HG02588 (cell line): ENCODE results near the gene RBM20.

Experiments used
- ATAC-seq: cut with Tn5 transposase; IDR thresholded peaks from one replicate; pipeline ENCODE4 v1.9.1; 2021; ENCODE audit warnings: mild to moderate bottlenecking, moderate library complexity; ENCODE audit not compliant: unreplicated experiment

RBM20 gene

GRCh38 chr10:110827410-110827809 is 183.3 kb downstream of the RBM20 start:
- ATAC-seq, result no peak

GRCh38 chr10:110827875-110828274 is 183.7 kb downstream of the RBM20 start:
- ATAC-seq, result no peak

- ATAC-seq, result no peak
These were observed 184.4 kb downstream of the RBM20 start for GRCh38 chr10:110828525-110828924.

GRCh38 chr10:110829721-110830410 is 185.7 kb downstream of the RBM20 start:
- no peak for ATAC-seq

GRCh38 chr10:110833234-110833940 is 189.3 kb downstream of the RBM20 start:
- no peak for ATAC-seq

- ATAC-seq, result no peak
These were observed 189.9 kb downstream of the RBM20 start for GRCh38 chr10:110833941-110834628.

GRCh38 chr10:110834629-110835301 is 190.6 kb downstream of the RBM20 start:
- no peak for ATAC-seq

GRCh38 chr10:110835841-110836240 is 191.7 kb downstream of the RBM20 start:
- ATAC-seq, result no peak

GRCh38 chr10:110836706-110837105 is 192.6 kb downstream of the RBM20 start:
- ATAC-seq, result no peak

GRCh38 chr10:110837418-110838171 is 193.5 kb downstream of the RBM20 start:
- ATAC-seq, result no peak

GRCh38 chr10:110840225-110840922 is 196.2 kb downstream of the RBM20 start:
- no peak for ATAC-seq

GRCh38 chr10:110840923-110841428 is 196.8 kb downstream of the RBM20 start:
- ATAC-seq, result no peak

- ATAC-seq, result peak; percentile 80
These were observed 197.7 kb downstream of the RBM20 start for GRCh38 chr10:110841767-110842267.

GRCh38 chr10:110842326-110842904 is 198.3 kb downstream of the RBM20 start:
- ATAC-seq, result no peak

GRCh38 chr10:110843031-110843430 is 198.9 kb downstream of the RBM20 start:
- ATAC-seq, result peak; percentile 68

GRCh38 chr10:110843796-110844616 is 199.9 kb downstream of the RBM20 start:
- no peak for ATAC-seq

- ATAC-seq, result no peak
These were observed 200.4 kb downstream of the RBM20 start for GRCh38 chr10:110844617-110844881.

GRCh38 chr10:110845192-110845755 is 201.1 kb downstream of the RBM20 start:
- no peak for ATAC-seq
